HEK293T (cell line): ENCODE data around the gene BCAP29.

ENCODE experiments used
- BHLHE40 ChIP-seq: fragments of 450-650 bp; IDR thresholded peaks from 2 replicates; pipeline ENCODE4 v1.6.1; 2016; ENCODE audit warnings: mild to moderate bottlenecking, moderate library complexity, borderline replicate concordance
- ELF4 ChIP-seq: fragments of 450-650 bp; IDR thresholded peaks from 2 replicates; pipeline ENCODE4 v1.6.1; 2017; ENCODE audit warnings: antibody characterized with exemption
- FOXK2 ChIP-seq: fragments of 450-650 bp; IDR thresholded peaks from 2 replicates; pipeline ENCODE4 v1.6.1; 2016; ENCODE audit warnings: mild to moderate bottlenecking
- L3MBTL2 ChIP-seq: fragments of 450-650 bp; conservative IDR thresholded peaks from 2 replicates; pipeline ENCODE4 v1.6.1; 2016; ENCODE audit warnings: mild to moderate bottlenecking
- LEF1 ChIP-seq: fragments of 450-650 bp; IDR thresholded peaks from 2 replicates; pipeline ENCODE4 v1.6.1; 2017; ENCODE audit warnings: mild to moderate bottlenecking, borderline replicate concordance
- SP1 ChIP-seq: fragments of 450-650 bp; IDR thresholded peaks from 2 replicates; pipeline ENCODE4 v1.6.1; 2017
- SUZ12 ChIP-seq: fragments of 450-650 bp; IDR thresholded peaks from 2 replicates; pipeline ENCODE4 v1.6.1; 2016; ENCODE audit warnings: mild to moderate bottlenecking
- TARDBP ChIP-seq: fragments of 450-650 bp; IDR thresholded peaks from 2 replicates; pipeline ENCODE4 v1.6.1; 2016

- TF ChIP-seq L3MBTL2 (no peak), ELF4 (no peak), FOXK2 (no peak), SUZ12 (no peak), LEF1 (no peak), TARDBP (no peak), BHLHE40 (no peak), SP1 (no peak)
These were observed 16.8 kb upstream of the BCAP29 start for GRCh38 chr7:107563081-107563774.
